Activated T-cell treated with anti-CD3 and anti-CD28 coated beads for 4 hours (primary cell): ENCODE data around the gene LRRTM4.
"Not testable (repeated sequence)": the region's sequence is repeated elsewhere in the genome, so short reads cannot be mapped to it uniquely, and the experiment has no call there.

ENCODE experiments used
- DNase-seq: peaks from one replicate; pipeline ENCODE4 v3.0.0-alpha.2; 2020

Gene LRRTM4

GRCh38 chr2:77309725-77310124, 212.5 kb downstream of the LRRTM4 start:
- DNase-seq, result no peak

- no peak for DNase-seq
Observed at GRCh38 chr2:77301441-77301840, 220.7 kb downstream of the LRRTM4 start.

GRCh38 chr2:77296791-77297190, 225.4 kb downstream of the LRRTM4 start:
- DNase-seq, result no peak

- DNase-seq, result no peak
Observed at GRCh38 chr2:77294474-77294873, 227.7 kb downstream of the LRRTM4 start.

- DNase-seq, result no peak
Observed at GRCh38 chr2:77284353-77284752, 237.8 kb downstream of the LRRTM4 start.

- no peak for DNase-seq
Observed at GRCh38 chr2:77271262-77271661, 250.9 kb downstream of the LRRTM4 start.

GRCh38 chr2:77270433-77270832, 251.7 kb downstream of the LRRTM4 start:
- DNase-seq, result no peak

GRCh38 chr2:77268626-77269025, 253.6 kb downstream of the LRRTM4 start:
- DNase-seq, result no peak

GRCh38 chr2:77232909-77233425, 289.2 kb downstream of the LRRTM4 start:
- no peak for DNase-seq

- no peak for DNase-seq
Observed at GRCh38 chr2:77228391-77228790, 293.8 kb downstream of the LRRTM4 start.

- DNase-seq, result no peak
Observed at GRCh38 chr2:77210725-77211124, 311.5 kb downstream of the LRRTM4 start.

GRCh38 chr2:77207331-77207730, 314.8 kb downstream of the LRRTM4 start:
- no peak for DNase-seq

- no peak for DNase-seq
Observed at GRCh38 chr2:77201755-77202154, 320.4 kb downstream of the LRRTM4 start.

GRCh38 chr2:77199411-77199810, 322.8 kb downstream of the LRRTM4 start:
- no peak for DNase-seq

- no peak for DNase-seq
Observed at GRCh38 chr2:77193858-77194448, 328.2 kb downstream of the LRRTM4 start.

GRCh38 chr2:77192811-77193289, 329.3 kb downstream of the LRRTM4 start:
- DNase-seq, result no peak

GRCh38 chr2:77191665-77192064, 330.5 kb downstream of the LRRTM4 start:
- DNase-seq, result no peak

- DNase-seq, result no peak
Observed at GRCh38 chr2:77190721-77191346, 331.3 kb downstream of the LRRTM4 start.

GRCh38 chr2:77185052-77185451, 337.1 kb downstream of the LRRTM4 start:
- no peak for DNase-seq

- no peak for DNase-seq
Observed at GRCh38 chr2:77179297-77179696, 342.9 kb downstream of the LRRTM4 start.

- not testable (repeated sequence) for DNase-seq
Observed at GRCh38 chr2:77175266-77175780, 346.9 kb downstream of the LRRTM4 start.

GRCh38 chr2:77169426-77169825, 352.8 kb downstream of the LRRTM4 start:
- DNase-seq, result no peak

GRCh38 chr2:77164021-77164420, 358.2 kb downstream of the LRRTM4 start:
- DNase-seq, result not testable (repeated sequence)

- DNase-seq, result no peak
Observed at GRCh38 chr2:77161009-77161408, 361.2 kb downstream of the LRRTM4 start.
